Coronary artery (tissue), 2 donors: ENCODE results near the gene DENND5B.

Experiments
- DNase-seq: peaks from one replicate; pipeline ENCODE4 v3.0.0-alpha.2; 2017; ENCODE audit warnings: low spot score
- H3K27ac ChIP-seq, 2 donors: fragments of 200-600 bp; sonication (generic); one replicate each; pipeline ENCODE4 v1.5.1; 2016 to 2019
- H3K4me3 ChIP-seq: fragments of 200-600 bp; sonication (generic); 2 replicates; pipeline ENCODE4 v1.5.1; 2016; ENCODE audit warnings: mild to moderate bottlenecking, moderate library complexity
- TF ChIP-seq, protein P1 (sequence below): fragments of 200-600 bp; sonication (generic); IDR thresholded peaks from one replicate; pipeline ENCODE4 v1.5.1; 2019; ENCODE audit warnings: antibody characterized with exemption

DENND5B gene

DNA sequence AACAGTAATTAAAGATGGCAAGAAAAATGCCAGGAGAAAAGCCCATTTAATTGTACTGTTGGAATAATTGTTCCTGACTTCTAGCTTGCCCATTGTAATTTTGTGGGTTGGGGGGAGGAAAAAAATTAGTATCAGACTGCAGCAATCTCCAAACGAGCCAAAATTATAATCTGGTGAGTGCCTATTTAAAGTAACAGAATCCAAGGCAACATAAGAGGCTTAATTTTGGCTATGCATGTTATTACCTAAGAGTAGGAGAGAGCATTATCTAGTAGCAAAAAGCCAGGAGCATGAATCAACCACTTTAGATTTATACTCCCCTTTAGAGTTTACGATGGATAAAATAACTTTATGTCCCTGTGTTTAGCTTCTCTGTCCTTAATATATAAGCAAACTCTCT lies 14.6 kb upstream of the DENND5B start:
- Histone ChIP-seq H3K27ac (no peak overlapping the region), H3K4me3 (no peak overlapping the region)
- TF ChIP-seq, protein P1, sequence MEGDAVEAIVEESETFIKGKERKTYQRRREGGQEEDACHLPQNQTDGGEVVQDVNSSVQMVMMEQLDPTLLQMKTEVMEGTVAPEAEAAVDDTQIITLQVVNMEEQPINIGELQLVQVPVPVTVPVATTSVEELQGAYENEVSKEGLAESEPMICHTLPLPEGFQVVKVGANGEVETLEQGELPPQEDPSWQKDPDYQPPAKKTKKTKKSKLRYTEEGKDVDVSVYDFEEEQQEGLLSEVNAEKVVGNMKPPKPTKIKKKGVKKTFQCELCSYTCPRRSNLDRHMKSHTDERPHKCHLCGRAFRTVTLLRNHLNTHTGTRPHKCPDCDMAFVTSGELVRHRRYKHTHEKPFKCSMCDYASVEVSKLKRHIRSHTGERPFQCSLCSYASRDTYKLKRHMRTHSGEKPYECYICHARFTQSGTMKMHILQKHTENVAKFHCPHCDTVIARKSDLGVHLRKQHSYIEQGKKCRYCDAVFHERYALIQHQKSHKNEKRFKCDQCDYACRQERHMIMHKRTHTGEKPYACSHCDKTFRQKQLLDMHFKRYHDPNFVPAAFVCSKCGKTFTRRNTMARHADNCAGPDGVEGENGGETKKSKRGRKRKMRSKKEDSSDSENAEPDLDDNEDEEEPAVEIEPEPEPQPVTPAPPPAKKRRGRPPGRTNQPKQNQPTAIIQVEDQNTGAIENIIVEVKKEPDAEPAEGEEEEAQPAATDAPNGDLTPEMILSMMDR, result no peak
- no peak for DNase-seq

DNA sequence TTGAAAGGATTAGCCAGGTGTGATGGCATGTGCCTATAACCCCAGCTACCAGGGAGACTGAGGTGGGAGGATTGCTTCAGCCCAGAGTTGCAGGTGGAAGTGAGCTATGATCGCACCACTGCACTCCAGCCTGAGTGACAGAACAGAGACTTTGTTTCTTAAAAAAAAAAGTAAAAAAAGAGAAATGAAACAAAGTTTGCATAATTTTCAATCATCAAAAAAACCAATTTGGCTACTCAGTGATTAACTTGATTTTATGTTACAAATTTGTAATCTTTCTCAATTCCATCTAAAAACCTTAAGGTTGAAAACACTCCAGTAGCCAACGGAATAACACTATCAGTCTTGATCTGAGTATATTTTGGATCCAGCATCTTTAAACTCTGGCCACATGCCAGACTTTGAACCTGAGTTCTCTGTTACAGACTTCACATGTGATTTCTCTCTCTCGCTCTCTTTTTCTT lies 12.6 kb upstream of the DENND5B start:
- Histone ChIP-seq H3K27ac (no peak overlapping the region), H3K4me3 (no peak overlapping the region)
- DNase-seq, result no peak
- TF ChIP-seq, protein P1, result no peak

DNA sequence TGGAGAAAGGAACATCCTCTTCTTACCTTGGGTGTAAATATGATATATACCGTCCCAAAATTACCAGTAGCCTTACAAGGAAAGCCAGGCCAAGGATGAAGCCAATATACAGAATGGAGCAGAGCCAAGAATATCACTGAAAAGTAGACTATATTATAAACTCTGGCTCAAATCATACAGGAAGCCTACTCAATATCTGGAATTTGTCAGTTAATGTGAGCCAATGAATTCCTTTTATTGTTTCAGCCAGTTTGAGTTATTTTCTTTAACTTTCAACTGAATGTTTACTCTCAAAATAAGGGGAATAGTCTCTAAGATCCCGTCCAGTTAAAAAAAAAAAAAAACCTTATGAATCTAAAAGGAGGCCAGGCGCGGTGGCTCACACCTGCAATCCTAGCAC lies 9.8 kb upstream of the DENND5B start:
- H3K4me3 ChIP-seq, result no peak overlapping the region
- DNase-seq, result no peak
- no peak overlapping the region for H3K27ac ChIP-seq
- TF ChIP-seq, protein P1, result no peak

DNA sequence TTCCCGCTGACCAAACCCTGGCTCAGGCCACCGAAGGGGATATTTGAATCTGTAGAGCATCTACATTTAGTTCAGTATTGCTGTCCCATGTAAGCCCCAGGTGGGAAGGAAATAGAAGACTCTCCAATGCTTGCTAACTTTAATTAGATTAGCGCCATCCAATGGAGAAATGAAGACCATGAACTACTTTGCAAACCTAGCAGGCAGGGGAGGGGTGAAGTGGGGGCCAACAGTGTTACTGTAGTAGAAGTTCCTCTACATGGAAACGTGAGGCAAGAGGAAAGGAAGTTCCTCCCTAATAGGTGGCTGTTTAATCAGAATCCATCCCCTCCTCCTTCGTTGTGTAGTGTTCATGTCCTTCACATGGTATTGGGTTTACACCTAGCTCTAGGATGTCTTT lies 9.3 kb upstream of the DENND5B start:
- H3K4me3 ChIP-seq, result no peak overlapping the region
- DNase-seq, result no peak
- H3K27ac ChIP-seq, result no peak overlapping the region
- TF ChIP-seq, protein P1, result no peak

DNA sequence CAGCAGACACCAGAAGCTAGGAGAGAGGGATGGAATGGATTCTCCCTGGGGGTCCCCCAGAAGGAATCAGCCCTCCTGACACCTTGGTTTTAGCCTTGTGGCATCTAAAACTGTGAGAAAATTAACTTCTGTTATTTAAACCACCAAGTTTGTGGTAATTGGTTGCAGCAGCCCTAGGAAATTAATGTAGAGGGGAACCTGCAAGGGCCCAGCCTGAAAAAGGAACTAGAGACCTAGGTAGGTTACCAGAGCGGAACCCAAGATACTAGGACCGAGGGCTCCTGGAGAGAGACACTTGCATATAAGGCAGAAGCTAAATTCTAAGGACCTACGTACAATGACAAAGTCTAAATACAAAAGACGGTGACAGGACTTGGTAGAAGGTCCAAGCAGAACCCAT lies 8.1 kb upstream of the DENND5B start:
- Histone ChIP-seq H3K27ac (no peak overlapping the region), H3K4me3 (no peak overlapping the region)
- no peak for DNase-seq
- TF ChIP-seq, protein P1, result no peak

DNA sequence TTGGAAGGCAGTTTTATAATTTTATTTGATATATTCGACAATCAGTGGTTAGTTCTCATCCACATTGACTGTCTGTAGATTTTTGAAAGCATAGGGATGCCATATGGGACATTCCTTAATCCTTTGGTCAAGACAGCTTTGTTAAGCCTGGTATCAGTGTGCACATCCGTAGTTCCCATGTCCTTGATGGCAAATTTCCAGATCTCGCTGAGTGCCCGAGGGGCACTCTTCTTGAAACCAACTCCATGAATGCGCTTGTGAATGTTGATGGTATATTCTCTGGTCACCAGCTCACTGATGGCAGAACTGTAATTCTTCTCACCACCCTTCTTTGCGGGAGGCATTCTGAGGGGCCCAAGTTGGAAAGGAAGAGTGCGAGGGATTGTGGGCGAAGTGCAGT lies 6.1 kb upstream of the DENND5B start:
- no peak overlapping the region for H3K27ac ChIP-seq
- no peak overlapping the region for H3K4me3 ChIP-seq
- TF ChIP-seq, protein P1, result no peak
- no peak for DNase-seq

DNA sequence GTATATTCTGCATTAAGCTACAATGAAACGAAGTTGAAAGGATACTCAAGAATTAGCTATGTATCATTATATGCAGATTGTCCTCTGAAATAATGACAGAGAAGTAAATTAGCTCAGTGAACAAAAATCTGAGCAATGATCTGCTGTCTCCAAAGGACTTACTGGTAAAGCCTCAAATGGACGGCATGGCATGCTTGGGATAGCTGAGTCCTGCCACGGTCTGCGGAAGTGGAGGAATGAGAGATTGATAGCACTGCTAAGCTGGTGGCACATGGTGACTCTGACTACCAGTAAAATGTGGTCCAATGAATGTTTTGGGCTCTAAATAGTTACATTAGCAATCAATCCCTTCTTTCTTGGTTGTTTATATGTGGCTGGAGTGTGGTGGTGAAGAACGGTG lies 3.7 kb upstream of the DENND5B start:
- no peak for DNase-seq
- TF ChIP-seq, protein P1, result no peak
- H3K27ac ChIP-seq, result no peak overlapping the region
- H3K4me3 ChIP-seq, result no peak overlapping the region
